HG02642 (cell line): Measurements from ENCODE around the gene C1orf21.

Source experiments
- ATAC-seq: cut with Tn5 transposase; IDR thresholded peaks from one replicate; pipeline ENCODE4 v1.9.1; 2021; ENCODE audit warnings: mild to moderate bottlenecking; ENCODE audit not compliant: unreplicated experiment, poor library complexity

C1orf21 gene

GRCh38 chr1:184617433-184618029 is 230.7 kb downstream of the C1orf21 start:
- no peak for ATAC-seq

DNA sequence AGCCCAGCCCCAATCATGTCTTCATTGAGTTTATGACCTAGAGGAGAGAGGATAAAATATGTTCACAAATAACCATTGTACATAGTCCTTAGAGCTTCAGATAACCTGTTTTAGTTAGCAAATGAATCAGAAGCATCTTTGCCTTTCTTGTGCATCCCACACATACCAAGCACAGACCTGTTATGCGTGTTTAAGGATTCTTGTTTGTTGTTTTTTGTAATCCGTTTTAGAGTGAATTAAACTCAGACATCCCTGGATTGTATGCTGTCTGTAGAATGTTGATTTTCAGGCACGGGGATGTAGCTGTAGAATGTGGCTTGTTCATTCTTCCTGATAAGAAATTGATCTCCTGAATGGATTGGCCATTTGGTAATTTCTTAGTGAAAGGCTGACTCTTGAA is 232.0 kb downstream of the C1orf21 start:
- no peak for ATAC-seq

GRCh38 chr1:184620469-184620868 is 233.6 kb downstream of the C1orf21 start:
- ATAC-seq: no peak

- ATAC-seq: no peak
Observed at GRCh38 chr1:184621260-184621659, 234.4 kb downstream of the C1orf21 start.

DNA sequence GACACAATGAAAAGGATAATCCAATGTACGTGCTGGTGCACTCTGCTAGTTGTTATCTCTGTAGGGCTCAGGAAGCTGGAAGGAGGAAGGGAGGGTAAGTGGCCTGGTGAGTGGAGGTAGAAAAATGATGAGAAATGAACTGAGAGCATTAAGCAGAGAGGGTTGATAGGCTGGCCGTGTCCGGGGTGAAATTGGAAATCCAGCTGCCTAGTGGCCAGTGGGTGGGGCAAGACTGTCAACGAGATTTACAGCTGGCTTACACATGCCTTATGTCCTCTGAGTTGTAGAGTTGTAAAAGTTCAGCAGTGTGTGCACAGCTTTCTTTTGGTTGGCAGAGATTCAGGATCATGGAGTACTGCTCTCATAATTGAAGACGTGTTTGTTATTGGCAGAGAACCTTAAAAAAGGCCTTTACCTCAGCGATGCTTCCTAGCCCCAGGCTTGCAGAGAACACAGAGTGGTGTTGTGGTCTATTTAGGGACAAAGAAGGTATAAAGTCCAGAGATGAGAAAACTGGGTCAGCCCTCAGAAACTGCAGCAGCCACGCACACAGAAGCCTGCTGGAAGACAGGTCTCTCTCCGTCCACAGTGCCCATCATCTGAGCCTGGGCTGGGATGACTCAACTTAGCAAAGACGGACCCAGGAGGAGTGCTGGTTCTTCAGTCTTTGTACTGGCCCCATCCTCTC is 235.5 kb downstream of the C1orf21 start:
- ATAC-seq: no peak

GRCh38 chr1:184623404-184623803 is 236.6 kb downstream of the C1orf21 start:
- ATAC-seq: no peak

DNA sequence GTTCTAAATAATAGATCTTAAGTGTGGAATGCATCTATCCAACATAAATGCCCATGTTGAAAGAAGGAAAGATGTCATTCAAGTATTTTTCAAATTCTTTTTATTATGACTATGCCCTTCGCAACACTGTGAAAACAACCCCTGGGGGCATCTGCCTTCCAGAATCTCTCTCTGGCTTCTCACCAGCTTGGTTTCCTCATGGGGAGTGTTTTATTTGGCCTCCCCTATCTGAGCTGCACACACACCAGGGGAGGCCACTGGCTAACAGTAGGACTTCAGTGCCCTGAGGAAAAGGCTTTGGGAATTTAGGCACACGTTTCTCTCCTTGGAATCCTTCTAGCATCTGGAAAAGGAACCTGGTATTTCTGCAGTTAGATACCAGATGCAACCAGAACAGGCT is 237.2 kb downstream of the C1orf21 start:
- no peak for ATAC-seq

DNA sequence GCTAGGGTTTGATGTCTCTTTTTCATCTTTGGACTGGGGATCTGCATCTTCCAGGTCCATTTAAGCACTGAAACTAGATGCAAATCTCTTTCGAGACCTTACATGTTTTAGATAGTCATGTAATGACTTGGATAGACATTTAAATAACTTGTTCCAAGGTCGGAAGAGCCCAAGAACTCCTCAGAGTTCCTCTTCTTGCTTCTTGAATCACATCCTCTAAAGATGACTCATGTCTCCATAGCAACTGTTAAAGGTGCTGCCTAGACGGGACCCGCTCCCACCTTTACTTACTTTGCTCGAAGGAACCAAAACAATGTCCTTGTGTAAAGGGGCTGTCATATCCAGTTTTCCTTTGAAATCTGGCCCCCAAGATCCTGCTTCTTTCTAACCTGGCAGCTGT is 237.8 kb downstream of the C1orf21 start:
- ATAC-seq: no peak

DNA sequence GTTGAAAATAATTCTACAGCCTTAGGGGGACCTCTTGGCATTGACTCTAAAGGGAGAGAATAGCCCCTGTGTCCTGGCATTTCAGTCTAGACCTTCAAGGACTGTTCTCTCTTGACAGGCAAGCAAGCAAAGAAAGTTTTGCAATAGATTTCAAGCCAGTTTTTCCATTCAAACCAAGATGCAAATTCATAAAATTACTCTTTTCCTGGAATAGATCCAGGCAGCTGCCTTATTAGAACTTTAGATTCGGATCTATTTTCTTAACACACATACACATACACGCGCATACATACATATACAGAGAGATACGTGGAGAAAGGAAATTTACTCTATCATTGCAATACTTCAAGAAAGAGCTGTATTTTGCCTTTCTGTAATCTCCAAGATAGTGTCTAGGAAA is 238.4 kb downstream of the C1orf21 start:
- ATAC-seq: no peak

DNA sequence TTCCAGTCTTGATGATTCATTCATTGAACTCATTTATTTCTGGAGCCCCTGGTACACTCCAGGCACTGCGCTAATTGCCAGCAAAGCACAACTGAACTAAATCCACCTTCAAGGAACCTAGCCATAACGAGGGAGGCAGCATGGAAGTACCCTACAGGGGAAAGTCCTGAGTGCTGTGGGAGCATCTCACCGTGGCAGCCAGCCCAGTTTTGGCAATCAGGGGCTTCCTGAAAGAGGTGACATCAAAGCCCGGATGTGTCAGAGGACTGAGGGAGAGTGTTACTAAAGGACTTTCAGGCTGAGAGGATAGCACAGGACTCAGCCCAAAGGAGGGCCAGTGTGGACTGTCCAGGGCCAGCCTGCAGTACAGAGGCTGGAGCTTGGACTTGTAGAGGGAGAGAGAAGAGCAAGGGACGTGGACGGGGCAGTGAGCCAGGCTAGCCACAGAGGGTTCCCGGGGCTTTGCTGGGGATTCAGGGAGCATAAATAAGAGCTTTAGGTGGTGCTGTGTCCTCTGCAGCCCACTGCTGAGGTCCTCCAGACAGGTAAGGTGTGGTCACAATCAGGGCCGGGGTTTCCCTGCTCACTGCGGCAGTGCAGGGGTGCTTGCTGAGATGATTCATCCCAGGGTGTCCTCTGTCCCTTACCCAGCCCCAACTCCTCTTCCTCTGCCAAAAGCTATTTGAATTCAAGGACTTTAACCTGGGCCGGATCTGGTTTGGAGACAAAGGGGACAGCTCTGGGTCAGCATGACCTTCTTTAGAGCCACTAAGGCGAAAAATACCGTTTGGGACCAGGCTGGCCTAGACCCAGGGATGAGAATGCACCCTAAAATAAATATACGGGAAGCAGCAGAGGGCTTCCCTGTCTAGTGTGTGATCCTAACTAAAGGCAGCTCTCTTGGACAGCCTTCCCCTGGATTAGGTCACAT is 239.5 kb downstream of the C1orf21 start:
- no peak for ATAC-seq

GRCh38 chr1:184627007-184627341 is 240.1 kb downstream of the C1orf21 start:
- ATAC-seq: no peak

DNA sequence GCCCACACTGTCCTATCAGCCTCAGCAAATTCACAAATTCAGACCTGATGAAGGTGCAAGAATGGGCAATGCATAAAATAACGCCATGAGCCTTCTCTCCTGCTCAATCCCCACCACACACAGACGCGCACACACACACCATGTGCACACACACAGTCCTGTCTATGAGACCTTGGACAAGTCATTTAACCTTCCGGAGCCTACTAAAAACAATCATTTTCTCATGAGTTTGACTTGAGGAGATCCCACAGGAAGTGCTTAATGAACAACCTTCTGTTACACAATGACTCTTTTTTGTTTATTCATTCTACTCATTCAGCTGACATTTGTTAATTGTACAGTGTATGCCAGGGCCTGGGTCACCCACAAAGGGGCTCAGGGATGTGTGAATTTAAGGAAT is 242.4 kb downstream of the C1orf21 start:
- ATAC-seq: no peak

- ATAC-seq: no peak
Observed at GRCh38 chr1:184630679-184631060, 243.8 kb downstream of the C1orf21 start.

GRCh38 chr1:184632415-184633175 is 245.8 kb downstream of the C1orf21 start:
- no peak for ATAC-seq

DNA sequence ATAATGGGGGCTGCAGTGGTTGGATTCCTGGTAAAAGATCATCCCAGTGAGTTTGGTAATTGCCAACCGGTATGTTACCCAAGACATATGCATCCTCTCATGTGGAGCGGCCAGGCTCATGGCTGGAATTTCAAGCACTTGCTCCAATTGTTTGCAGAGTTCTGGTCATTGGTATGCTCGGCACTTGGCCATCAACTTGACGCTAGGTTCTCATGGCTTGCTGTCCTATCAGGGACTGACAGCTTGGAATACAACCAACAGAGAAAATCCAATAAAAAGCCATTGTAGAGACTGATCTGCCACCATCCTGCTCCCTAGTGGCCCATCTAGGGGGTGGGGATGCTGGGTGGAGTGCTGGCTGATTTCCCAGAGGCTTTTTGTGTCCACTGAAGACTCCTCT is 247.0 kb downstream of the C1orf21 start:
- no peak for ATAC-seq

GRCh38 chr1:184634296-184634695 is 247.5 kb downstream of the C1orf21 start:
- no peak for ATAC-seq

DNA sequence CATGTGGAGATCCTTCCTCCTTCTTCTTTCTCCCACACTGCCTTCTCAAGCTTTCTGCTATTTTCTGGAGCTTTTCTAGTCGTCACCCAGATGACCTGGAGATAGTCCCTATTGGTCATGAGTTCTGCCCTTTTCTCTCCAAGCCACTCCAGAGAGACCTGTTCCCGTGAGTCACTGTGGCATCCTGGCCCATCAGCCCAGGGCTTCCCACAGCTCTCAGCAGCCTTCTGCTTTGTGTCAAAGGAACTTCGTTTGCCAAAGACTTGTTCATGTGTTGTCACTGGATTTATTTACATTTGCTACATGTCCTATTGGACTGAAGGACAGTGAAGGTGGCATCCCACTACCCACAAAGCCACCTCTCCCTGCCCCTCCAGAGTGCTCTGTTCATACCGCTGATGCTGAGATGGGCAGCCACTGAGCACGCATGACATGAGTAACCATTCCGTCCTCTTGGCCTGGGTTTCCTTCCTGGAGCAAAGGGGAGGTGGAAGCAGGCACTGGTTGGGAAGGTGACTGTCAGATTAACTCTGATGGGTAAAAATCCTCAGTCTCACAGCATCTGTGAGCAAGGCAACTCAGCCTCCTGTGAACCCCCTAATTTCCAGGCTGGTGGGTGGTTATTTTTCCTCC is 248.6 kb downstream of the C1orf21 start:
- ATAC-seq: no peak

GRCh38 chr1:184635980-184636431 is 249.2 kb downstream of the C1orf21 start:
- ATAC-seq: no peak

DNA sequence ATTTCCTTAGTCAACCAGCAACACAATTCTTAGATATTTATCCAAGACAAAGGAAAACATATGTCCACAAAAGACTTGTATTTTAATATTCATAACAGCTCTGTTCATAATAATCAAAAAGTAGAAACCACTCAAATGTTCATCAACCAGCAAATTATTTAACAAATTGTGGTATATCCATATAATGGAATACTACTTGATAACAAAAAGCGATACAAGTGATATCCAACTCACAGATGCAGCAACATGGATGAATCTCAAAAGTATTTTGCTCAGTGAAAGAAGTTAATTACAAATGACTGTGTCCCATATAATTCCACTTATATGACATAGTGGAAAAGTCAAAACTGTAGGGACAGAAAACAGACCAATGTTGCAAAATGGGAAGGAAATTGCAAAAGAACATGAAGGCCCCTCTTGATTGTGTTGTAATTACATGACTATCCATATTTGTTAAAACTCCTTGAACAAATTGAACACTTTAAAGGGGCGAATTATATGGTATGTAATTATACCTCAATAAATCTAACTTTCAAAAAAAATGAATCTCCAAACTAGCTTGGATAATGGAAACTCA is 250.9 kb downstream of the C1orf21 start:
- ATAC-seq: no peak

DNA sequence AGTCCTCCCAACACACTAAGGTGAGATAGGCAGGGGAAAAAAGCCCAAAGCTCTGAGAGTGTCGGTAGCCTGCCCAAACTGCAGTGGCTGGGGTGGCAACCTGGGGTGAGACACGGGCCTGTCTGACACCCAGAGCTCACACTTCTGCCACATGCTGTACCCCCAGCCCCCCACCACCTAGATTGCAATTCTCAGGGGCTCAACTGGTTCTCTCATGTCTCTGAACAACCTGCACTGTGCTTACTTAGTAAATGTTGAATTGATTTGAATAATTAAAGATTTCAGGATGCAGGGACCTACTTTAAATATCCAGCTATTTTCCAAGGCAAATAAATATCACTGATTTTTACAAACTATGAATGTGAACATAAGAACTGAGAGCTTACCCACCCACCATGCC is 252.4 kb downstream of the C1orf21 start:
- no peak for ATAC-seq
